HG03565 (cell line): ENCODE measurements around the gene ANGPTL4.
"Not testable (repeated sequence)": the region's sequence is repeated elsewhere in the genome, so short reads cannot be mapped to it uniquely, and the experiment has no call there.

Source experiments
- ATAC-seq: cut with Tn5 transposase; IDR thresholded peaks from one replicate; pipeline ENCODE4 v1.9.1; 2021; ENCODE audit warnings: mild to moderate bottlenecking, moderate library complexity; ENCODE audit not compliant: unreplicated experiment

ANGPTL4 gene

GRCh38 chr19:8333767-8334457 lies 30.0 kb upstream of the ANGPTL4 start:
- ATAC-seq = no peak

- no peak for ATAC-seq
Observed at GRCh38 chr19:8334458-8335342, 29.3 kb upstream of the ANGPTL4 start.

GRCh38 chr19:8335343-8336071 lies 28.4 kb upstream of the ANGPTL4 start:
- no peak for ATAC-seq

- ATAC-seq = no peak
Observed at GRCh38 chr19:8336072-8336569, 27.8 kb upstream of the ANGPTL4 start.

GRCh38 chr19:8336660-8337059 lies 27.3 kb upstream of the ANGPTL4 start:
- no peak for ATAC-seq

GRCh38 chr19:8337728-8338127 lies 26.2 kb upstream of the ANGPTL4 start:
- ATAC-seq = no peak

- ATAC-seq = no peak
Observed at GRCh38 chr19:8338835-8339234, 25.1 kb upstream of the ANGPTL4 start.

- no peak for ATAC-seq
Observed at GRCh38 chr19:8340341-8341096, 23.4 kb upstream of the ANGPTL4 start.

GRCh38 chr19:8341504-8341903 lies 22.5 kb upstream of the ANGPTL4 start:
- ATAC-seq = not testable (repeated sequence)

GRCh38 chr19:8342316-8342683 lies 21.7 kb upstream of the ANGPTL4 start:
- ATAC-seq = no peak

- peak; percentile 79 for ATAC-seq
Observed at GRCh38 chr19:8342684-8343482, 21.1 kb upstream of the ANGPTL4 start, which contains the start of gene KANK3. Gene KANK3, minus strand, starts transcription at chr19:8343262. Its CDS starts 5,434 bp downstream, at chr19:8337828.

- ATAC-seq = no peak
Observed at GRCh38 chr19:8343483-8343844, 20.5 kb upstream of the ANGPTL4 start.

GRCh38 chr19:8349629-8350372 lies 14.2 kb upstream of the ANGPTL4 start:
- not testable (repeated sequence) for ATAC-seq

GRCh38 chr19:8352134-8352827 lies 11.7 kb upstream of the ANGPTL4 start:
- no peak for ATAC-seq

- ATAC-seq = not testable (repeated sequence)
Observed at GRCh38 chr19:8352845-8353244, 11.1 kb upstream of the ANGPTL4 start.

GRCh38 chr19:8355631-8356402 lies 8.1 kb upstream of the ANGPTL4 start:
- ATAC-seq = no peak

GRCh38 chr19:8357007-8357521 lies 6.9 kb upstream of the ANGPTL4 start:
- no peak for ATAC-seq
